HEK293 (cell line): ENCODE measurements around the gene PHLDB2.

Experiments
- FEZF1 ChIP-seq: fragments of 450-650 bp; formaldehyde crosslinking; IDR thresholded peaks from 2 replicates; pipeline ENCODE4 v1.5.1; 2016; ENCODE audit warnings: missing biosample characterization, missing genetic modification characterization
- GLIS2 ChIP-seq: fragments of 450-650 bp; formaldehyde crosslinking; IDR thresholded peaks from 2 replicates; pipeline ENCODE4 v1.5.1; 2016; ENCODE audit warnings: missing biosample characterization, missing genetic modification characterization
- HOXD13 ChIP-seq: sonication (generic); formaldehyde crosslinking; IDR thresholded peaks from 2 replicates; pipeline ENCODE4 v1.8.0; 2022; ENCODE audit warnings: missing genetic modification reagents, borderline replicate concordance
- KLF10 ChIP-seq: fragments of 450-650 bp; IDR thresholded peaks from 2 replicates; pipeline ENCODE4 v1.5.1; 2018; ENCODE audit warnings: missing biosample characterization, mild to moderate bottlenecking, missing genetic modification characterization
- ZBTB8A ChIP-seq: fragments of 450-650 bp; formaldehyde crosslinking; IDR thresholded peaks from 2 replicates; pipeline ENCODE4 v1.5.1; 2016; ENCODE audit warnings: missing biosample characterization, missing genetic modification characterization
- ZNF155 ChIP-seq: fragments of 450-650 bp; formaldehyde crosslinking; IDR thresholded peaks from 2 replicates; pipeline ENCODE4 v1.5.1; 2016; ENCODE audit warnings: missing biosample characterization, missing genetic modification characterization
- ZNF202 ChIP-seq: fragments of 450-650 bp; formaldehyde crosslinking; IDR thresholded peaks from 2 replicates; pipeline ENCODE4 v1.5.1; 2016; ENCODE audit warnings: missing biosample characterization, missing genetic modification characterization, borderline replicate concordance
- ZNF214 ChIP-seq: fragments of 450-650 bp; formaldehyde crosslinking; IDR thresholded peaks from 2 replicates; pipeline ENCODE4 v1.5.1; 2017; ENCODE audit warnings: missing biosample characterization, mild to moderate bottlenecking, missing genetic modification characterization, borderline replicate concordance
- ZNF223 ChIP-seq: fragments of 450-650 bp; formaldehyde crosslinking; IDR thresholded peaks from 2 replicates; pipeline ENCODE4 v1.5.1; 2016; ENCODE audit warnings: missing biosample characterization, missing genetic modification characterization
- ZNF335 ChIP-seq: fragments of 450-650 bp; formaldehyde crosslinking; conservative IDR thresholded peaks from 2 replicates; pipeline ENCODE4 v1.5.1; 2016; ENCODE audit warnings: missing biosample characterization, missing genetic modification characterization
- ZNF48 ChIP-seq: fragments of 450-650 bp; formaldehyde crosslinking; IDR thresholded peaks from 2 replicates; pipeline ENCODE4 v1.5.1; 2016; ENCODE audit warnings: missing biosample characterization, missing genetic modification characterization
- ZNF514 ChIP-seq: fragments of 450-650 bp; formaldehyde crosslinking; IDR thresholded peaks from 2 replicates; pipeline ENCODE4 v1.5.1; 2016; ENCODE audit warnings: missing biosample characterization, missing genetic modification characterization
- ZNF654 ChIP-seq: fragments of 450-650 bp; formaldehyde crosslinking; IDR thresholded peaks from 2 replicates; pipeline ENCODE4 v1.5.1; 2016; ENCODE audit warnings: low read depth, missing biosample characterization, missing genetic modification characterization
- ZNF768 ChIP-seq: fragments of 450-650 bp; formaldehyde crosslinking; IDR thresholded peaks from 2 replicates; pipeline ENCODE4 v1.5.1; 2018; ENCODE audit warnings: missing biosample characterization, mild to moderate bottlenecking, missing genetic modification characterization
- ZNF776 ChIP-seq: fragments of 450-650 bp; formaldehyde crosslinking; IDR thresholded peaks from 2 replicates; pipeline ENCODE4 v1.5.0; 2017; ENCODE audit warnings: missing biosample characterization, missing genetic modification characterization, borderline replicate concordance
- ZNF777 ChIP-seq: fragments of 450-650 bp; formaldehyde crosslinking; IDR thresholded peaks from 2 replicates; pipeline ENCODE4 v1.5.1; 2017; ENCODE audit warnings: missing biosample characterization, missing genetic modification characterization, borderline replicate concordance
- ZNF791 ChIP-seq: fragments of 450-650 bp; formaldehyde crosslinking; IDR thresholded peaks from 2 replicates; pipeline ENCODE4 v1.5.1; 2016; ENCODE audit warnings: missing biosample characterization, missing genetic modification characterization
- ZSCAN23 ChIP-seq: fragments of 450-650 bp; formaldehyde crosslinking; IDR thresholded peaks from 2 replicates; pipeline ENCODE4 v1.5.1; 2016; ENCODE audit warnings: missing biosample characterization, missing genetic modification characterization
- TF ChIP-seq, protein P1 (sequence below): fragments of 450-650 bp; formaldehyde crosslinking; IDR thresholded peaks from 2 replicates; pipeline ENCODE4 v1.5.1; 2016; ENCODE audit warnings: missing biosample characterization, missing genetic modification characterization
- TF ChIP-seq, protein P2 (sequence below): fragments of 450-650 bp; formaldehyde crosslinking; IDR thresholded peaks from 2 replicates; pipeline ENCODE4 v1.5.1; 2016; ENCODE audit warnings: missing biosample characterization, missing genetic modification characterization, low read depth
- TF ChIP-seq, protein P3 (sequence below): fragments of 450-650 bp; IDR thresholded peaks from 2 replicates; pipeline ENCODE4 v1.5.1; 2018; ENCODE audit warnings: missing biosample characterization, missing genetic modification characterization
- TF ChIP-seq, protein P4 (sequence below): fragments of 450-650 bp; formaldehyde crosslinking; IDR thresholded peaks from 2 replicates; pipeline ENCODE4 v1.5.1; 2016; ENCODE audit warnings: missing biosample characterization, missing genetic modification characterization
- TF ChIP-seq, protein P5 (sequence below): fragments of 450-650 bp; formaldehyde crosslinking; IDR thresholded peaks from 2 replicates; pipeline ENCODE4 v1.5.1; 2016; ENCODE audit warnings: missing biosample characterization, missing genetic modification characterization
- TF ChIP-seq, protein P6 (sequence below): fragments of 450-650 bp; formaldehyde crosslinking; IDR thresholded peaks from 2 replicates; pipeline ENCODE4 v1.5.1; 2016; ENCODE audit warnings: missing biosample characterization, missing genetic modification characterization

The PHLDB2 gene

DNA sequence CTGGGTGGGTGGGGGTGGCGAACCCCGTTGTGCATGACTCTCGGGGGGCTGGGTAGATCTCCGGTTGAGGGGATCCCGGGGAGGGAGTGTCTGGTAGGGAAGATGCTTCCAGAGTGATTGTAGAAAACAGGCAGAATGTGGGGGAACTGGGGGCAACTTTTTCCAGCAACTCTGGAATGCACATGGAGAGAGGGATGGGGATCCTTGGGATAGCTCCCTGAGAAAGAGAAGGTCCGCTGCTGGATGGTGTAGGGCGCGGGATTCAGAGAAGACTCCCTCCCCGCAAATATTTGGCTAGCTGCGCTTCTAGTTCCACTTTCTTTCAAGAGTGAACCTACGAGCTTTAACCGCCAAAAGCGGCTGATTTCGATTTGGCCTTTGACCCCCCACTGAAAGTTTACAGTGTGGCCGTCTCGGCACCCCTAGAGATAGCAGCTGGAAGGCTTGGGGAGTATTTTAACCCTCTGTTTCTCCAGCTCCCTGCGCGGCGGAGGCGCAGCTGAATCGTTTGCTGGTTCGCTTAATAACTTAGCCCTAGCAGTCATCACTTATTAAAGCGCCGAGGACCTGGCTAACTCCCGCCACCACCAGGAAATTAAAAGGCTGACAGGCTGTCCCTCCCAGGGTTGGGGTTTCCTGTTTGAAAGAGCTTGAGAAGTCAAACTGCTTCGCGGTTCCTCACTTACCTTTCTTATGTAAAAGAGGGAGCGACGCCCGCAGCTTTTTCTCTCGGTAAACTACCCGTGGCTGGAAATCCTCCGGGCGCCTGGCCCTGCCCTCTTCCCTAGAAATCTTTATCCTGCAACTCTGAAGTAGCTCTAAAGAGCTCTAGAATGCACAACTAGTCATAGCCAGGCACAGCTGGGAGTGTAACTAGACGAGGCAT, 1.2 kb downstream of the PHLDB2 start (continued):
- TF ChIP-seq ZNF777 (no peak), ZNF768 (tag by site-specific recombination) (no peak), ZNF654 (tag by site-specific recombination) (peak; percentile 20), HOXD13 (CRISPR knock-in tag) (no peak), ZNF214 (tag by site-specific recombination) (no peak), ZBTB8A (tag by site-specific recombination) (no peak), ZNF155 (tag by site-specific recombination) (no peak), ZNF514 (tag by site-specific recombination) (no peak), ZNF223 (no peak), ZNF791 (no peak), ZNF202 (tag by site-specific recombination) (no peak), FEZF1 (tag by site-specific recombination) (no peak), ZNF335 (tag by site-specific recombination) (peak; percentile 66; the same call in 1 of the 2 replicates), ZSCAN23 (no peak), KLF10 (tag by site-specific recombination) (no peak), GLIS2 (tag by site-specific recombination) (peak; percentile 17; the same call in 1 of the 2 replicates), ZNF48 (tag by site-specific recombination) (no peak), ZNF776 (tag by site-specific recombination) (no peak)
- TF ChIP-seq, protein P1, sequence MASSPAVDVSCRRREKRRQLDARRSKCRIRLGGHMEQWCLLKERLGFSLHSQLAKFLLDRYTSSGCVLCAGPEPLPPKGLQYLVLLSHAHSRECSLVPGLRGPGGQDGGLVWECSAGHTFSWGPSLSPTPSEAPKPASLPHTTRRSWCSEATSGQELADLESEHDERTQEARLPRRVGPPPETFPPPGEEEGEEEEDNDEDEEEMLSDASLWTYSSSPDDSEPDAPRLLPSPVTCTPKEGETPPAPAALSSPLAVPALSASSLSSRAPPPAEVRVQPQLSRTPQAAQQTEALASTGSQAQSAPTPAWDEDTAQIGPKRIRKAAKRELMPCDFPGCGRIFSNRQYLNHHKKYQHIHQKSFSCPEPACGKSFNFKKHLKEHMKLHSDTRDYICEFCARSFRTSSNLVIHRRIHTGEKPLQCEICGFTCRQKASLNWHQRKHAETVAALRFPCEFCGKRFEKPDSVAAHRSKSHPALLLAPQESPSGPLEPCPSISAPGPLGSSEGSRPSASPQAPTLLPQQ, result peak; percentile 92; the same call in 1 of the 2 replicates
- TF ChIP-seq, protein P2, sequence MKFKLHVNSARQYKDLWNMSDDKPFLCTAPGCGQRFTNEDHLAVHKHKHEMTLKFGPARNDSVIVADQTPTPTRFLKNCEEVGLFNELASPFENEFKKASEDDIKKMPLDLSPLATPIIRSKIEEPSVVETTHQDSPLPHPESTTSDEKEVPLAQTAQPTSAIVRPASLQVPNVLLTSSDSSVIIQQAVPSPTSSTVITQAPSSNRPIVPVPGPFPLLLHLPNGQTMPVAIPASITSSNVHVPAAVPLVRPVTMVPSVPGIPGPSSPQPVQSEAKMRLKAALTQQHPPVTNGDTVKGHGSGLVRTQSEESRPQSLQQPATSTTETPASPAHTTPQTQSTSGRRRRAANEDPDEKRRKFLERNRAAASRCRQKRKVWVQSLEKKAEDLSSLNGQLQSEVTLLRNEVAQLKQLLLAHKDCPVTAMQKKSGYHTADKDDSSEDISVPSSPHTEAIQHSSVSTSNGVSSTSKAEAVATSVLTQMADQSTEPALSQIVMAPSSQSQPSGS (tag by site-specific recombination), result no peak
- TF ChIP-seq, protein P3, sequence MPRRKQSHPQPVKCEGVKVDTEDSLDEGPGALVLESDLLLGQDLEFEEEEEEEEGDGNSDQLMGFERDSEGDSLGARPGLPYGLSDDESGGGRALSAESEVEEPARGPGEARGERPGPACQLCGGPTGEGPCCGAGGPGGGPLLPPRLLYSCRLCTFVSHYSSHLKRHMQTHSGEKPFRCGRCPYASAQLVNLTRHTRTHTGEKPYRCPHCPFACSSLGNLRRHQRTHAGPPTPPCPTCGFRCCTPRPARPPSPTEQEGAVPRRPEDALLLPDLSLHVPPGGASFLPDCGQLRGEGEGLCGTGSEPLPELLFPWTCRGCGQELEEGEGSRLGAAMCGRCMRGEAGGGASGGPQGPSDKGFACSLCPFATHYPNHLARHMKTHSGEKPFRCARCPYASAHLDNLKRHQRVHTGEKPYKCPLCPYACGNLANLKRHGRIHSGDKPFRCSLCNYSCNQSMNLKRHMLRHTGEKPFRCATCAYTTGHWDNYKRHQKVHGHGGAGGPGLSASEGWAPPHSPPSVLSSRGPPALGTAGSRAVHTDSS (tag by site-specific recombination), result no peak
- TF ChIP-seq, protein P4, sequence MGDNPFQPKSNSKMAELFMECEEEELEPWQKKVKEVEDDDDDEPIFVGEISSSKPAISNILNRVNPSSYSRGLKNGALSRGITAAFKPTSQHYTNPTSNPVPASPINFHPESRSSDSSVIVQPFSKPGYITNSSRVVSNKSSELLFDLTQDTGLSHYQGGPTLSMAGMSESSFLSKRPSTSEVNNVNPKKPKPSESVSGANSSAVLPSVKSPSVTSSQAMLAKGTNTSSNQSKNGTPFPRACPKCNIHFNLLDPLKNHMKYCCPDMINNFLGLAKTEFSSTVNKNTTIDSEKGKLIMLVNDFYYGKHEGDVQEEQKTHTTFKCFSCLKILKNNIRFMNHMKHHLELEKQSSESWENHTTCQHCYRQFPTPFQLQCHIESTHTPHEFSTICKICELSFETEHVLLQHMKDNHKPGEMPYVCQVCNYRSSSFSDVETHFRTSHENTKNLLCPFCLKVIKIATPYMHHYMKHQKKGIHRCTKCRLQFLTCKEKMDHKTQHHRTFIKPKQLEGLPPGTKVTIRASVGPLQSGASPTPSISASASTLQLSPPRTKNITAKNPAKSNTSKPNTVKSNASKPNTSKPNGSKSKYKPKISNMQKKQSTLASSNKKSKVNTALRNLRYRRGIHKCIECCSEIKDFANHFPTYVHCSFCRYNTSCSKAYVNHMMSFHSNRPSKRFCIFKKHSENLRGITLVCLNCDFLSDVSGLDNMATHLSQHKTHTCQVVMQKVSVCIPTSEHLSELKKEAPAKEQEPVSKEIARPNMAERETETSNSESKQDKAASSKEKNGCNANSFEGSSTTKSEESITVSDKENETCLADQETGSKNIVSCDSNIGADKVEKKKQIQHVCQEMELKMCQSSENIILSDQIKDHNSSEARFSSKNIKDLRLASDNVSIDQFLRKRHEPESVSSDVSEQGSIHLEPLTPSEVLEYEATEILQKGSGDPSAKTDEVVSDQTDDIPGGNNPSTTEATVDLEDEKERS (tag by site-specific recombination), result no peak
- TF ChIP-seq, protein P5, sequence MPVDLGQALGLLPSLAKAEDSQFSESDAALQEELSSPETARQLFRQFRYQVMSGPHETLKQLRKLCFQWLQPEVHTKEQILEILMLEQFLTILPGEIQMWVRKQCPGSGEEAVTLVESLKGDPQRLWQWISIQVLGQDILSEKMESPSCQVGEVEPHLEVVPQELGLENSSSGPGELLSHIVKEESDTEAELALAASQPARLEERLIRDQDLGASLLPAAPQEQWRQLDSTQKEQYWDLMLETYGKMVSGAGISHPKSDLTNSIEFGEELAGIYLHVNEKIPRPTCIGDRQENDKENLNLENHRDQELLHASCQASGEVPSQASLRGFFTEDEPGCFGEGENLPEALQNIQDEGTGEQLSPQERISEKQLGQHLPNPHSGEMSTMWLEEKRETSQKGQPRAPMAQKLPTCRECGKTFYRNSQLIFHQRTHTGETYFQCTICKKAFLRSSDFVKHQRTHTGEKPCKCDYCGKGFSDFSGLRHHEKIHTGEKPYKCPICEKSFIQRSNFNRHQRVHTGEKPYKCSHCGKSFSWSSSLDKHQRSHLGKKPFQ, result no peak
- TF ChIP-seq, protein P6, sequence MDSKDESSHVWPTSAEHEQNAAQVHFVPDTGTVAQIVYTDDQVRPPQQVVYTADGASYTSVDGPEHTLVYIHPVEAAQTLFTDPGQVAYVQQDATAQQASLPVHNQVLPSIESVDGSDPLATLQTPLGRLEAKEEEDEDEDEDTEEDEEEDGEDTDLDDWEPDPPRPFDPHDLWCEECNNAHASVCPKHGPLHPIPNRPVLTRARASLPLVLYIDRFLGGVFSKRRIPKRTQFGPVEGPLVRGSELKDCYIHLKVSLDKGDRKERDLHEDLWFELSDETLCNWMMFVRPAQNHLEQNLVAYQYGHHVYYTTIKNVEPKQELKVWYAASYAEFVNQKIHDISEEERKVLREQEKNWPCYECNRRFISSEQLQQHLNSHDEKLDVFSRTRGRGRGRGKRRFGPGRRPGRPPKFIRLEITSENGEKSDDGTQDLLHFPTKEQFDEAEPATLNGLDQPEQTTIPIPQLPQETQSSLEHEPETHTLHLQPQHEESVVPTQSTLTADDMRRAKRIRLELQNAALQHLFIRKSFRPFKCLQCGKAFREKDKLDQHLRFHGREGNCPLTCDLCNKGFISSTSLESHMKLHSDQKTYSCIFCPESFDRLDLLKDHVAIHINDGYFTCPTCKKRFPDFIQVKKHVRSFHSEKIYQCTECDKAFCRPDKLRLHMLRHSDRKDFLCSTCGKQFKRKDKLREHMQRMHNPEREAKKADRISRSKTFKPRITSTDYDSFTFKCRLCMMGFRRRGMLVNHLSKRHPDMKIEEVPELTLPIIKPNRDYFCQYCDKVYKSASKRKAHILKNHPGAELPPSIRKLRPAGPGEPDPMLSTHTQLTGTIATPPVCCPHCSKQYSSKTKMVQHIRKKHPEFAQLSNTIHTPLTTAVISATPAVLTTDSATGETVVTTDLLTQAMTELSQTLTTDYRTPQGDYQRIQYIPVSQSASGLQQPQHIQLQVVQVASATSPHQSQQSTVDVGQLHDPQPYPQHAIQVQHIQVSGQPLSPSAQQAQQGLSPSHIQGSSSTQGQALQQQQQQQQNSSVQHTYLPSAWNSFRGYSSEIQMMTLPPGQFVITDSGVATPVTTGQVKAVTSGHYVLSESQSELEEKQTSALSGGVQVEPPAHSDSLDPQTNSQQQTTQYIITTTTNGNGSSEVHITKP (tag by site-specific recombination), result peak; percentile 28; the same call in 1 of the 2 replicates
